Measurements from ENCODE around the gene EHMT1.

DNA sequence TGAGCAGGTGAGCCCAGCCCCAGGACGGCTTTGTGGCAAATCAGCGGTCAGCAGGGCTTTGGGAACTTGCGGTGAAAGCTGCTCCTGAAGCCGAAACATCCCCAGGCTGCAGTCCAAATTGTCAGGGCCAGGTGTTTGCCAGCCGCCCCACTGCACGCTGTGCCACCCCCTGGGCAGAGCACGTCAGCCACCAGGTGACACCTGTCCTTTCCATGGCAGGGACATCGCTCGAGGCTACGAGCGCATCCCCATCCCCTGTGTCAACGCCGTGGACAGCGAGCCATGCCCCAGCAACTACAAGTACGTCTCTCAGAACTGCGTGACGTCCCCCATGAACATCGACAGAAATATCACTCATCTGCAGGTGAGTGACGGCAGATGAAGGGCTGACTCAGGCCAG is 194.4 kb downstream of the EHMT1 start:
- TF ChIP-seq, protein P1, sequence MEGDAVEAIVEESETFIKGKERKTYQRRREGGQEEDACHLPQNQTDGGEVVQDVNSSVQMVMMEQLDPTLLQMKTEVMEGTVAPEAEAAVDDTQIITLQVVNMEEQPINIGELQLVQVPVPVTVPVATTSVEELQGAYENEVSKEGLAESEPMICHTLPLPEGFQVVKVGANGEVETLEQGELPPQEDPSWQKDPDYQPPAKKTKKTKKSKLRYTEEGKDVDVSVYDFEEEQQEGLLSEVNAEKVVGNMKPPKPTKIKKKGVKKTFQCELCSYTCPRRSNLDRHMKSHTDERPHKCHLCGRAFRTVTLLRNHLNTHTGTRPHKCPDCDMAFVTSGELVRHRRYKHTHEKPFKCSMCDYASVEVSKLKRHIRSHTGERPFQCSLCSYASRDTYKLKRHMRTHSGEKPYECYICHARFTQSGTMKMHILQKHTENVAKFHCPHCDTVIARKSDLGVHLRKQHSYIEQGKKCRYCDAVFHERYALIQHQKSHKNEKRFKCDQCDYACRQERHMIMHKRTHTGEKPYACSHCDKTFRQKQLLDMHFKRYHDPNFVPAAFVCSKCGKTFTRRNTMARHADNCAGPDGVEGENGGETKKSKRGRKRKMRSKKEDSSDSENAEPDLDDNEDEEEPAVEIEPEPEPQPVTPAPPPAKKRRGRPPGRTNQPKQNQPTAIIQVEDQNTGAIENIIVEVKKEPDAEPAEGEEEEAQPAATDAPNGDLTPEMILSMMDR (IDR thresholded peaks at IDR 0.05; ENCODE audit: low read length), result no peak
- no peak for TF ChIP-seq EZH2 (IDR thresholded peaks at IDR 0.05; ENCODE audit: borderline replicate concordance, low read length)

Data from OCI-LY1 (cell line).